ENCODE results near the gene SLC25A1.

GRCh38 chr22:19224985-19225384 lies 46.4 kb upstream of the SLC25A1 start:
- TF ChIP-seq CTCF (conservative IDR thresholded peaks at IDR 0.05; ENCODE audit: low read length), result no peak
- TF ChIP-seq EZH2phosphoT487 (IDR thresholded peaks at IDR 0.05; ENCODE audit: borderline replicate concordance), result no peak

All from Loucy (cell line).